PC-9 (cell line): Measurements from ENCODE around the gene GPR176.

ENCODE experiments used
- EZH2 ChIP-seq: fragments of 200-600 bp; sonication (generic); IDR thresholded peaks from 2 replicates; pipeline ENCODE4 v1.8.0; 2017; ENCODE audit warnings: antibody characterized with exemption, low read depth
- TF ChIP-seq, protein P1 (sequence below): fragments of 200-600 bp; sonication (generic); conservative IDR thresholded peaks from 2 replicates; pipeline ENCODE4 v1.6.1; 2017; ENCODE audit warnings: mixed run types, antibody characterized with exemption, mild to moderate bottlenecking, moderate library complexity

DNA sequence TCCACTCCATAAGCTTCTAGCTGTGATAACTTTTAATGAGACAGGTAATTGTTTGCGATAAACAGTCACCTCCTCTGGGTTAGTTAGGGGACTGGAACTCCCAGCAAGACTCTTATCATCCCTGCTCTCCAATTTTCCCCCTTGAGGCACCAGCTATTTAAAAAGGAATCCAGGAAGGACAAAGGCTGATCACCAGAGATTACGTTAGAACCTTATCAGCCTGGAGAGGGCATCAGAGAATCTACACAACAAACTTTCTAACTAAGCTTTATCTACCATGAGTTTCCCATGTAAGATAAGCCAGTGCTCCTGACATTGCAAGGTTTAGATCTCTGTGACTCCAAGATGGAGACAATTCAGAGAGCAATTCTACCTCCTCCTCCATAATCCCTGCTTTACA, 31.3 kb downstream of the GPR176 start:
- TF ChIP-seq, protein P1, sequence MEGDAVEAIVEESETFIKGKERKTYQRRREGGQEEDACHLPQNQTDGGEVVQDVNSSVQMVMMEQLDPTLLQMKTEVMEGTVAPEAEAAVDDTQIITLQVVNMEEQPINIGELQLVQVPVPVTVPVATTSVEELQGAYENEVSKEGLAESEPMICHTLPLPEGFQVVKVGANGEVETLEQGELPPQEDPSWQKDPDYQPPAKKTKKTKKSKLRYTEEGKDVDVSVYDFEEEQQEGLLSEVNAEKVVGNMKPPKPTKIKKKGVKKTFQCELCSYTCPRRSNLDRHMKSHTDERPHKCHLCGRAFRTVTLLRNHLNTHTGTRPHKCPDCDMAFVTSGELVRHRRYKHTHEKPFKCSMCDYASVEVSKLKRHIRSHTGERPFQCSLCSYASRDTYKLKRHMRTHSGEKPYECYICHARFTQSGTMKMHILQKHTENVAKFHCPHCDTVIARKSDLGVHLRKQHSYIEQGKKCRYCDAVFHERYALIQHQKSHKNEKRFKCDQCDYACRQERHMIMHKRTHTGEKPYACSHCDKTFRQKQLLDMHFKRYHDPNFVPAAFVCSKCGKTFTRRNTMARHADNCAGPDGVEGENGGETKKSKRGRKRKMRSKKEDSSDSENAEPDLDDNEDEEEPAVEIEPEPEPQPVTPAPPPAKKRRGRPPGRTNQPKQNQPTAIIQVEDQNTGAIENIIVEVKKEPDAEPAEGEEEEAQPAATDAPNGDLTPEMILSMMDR, result no peak
- no peak for TF ChIP-seq EZH2
